ENCODE measurements around the gene TTC39C. TPM values are rescaled to one million over a fixed set of nuclear protein-coding genes. Genes with fewer than 3 reads are reported as not detected.

The TTC39C gene
- total and polyA plus RNA-seq, 2 of the 8 experiments (the other 6 are each of a cell fraction or from before 2014, with no cell fraction given): 8.1 to 79.1 TPM

DNA sequence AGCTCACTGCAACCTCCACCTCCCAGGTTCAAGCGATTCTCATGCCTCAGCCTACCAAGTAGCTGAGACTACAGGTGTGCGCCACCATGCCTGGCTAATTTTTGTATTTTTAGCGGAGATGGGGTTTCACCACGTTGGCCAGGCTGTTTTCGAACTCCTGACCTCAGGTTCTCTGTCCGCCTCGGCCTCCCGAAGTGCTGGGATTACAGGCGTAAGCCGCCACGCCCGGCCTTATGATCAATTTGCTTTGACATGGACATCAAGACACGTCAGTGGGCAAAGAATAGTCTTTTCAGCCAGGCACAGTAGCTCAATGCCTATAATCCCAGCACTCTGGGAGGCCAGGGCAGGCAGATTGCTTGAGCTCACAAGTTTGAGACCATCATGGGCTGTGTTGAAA lies 76.3 kb downstream of the TTC39C start:
- no peaks in the 10 kb centered on the region for H3K4me1 ChIP-seq (replicated peaks in 1 of 4; ENCODE audit: control insufficient read depth in 3 of 4, insufficient read depth in 4 of 4, low read length in 3 of 4)
- H3K79me1 ChIP-seq (ENCODE audit: low read depth, low read length): 0 out of 2 replicates have a peak, but pooled peaks cover 3% of the 10 kb centered on the region
- DNase-seq (ENCODE audit: low read depth in 1 of 2, low spot score in 2 of 2) (no peak), FAIRE-seq (no peak)
- H3K4me2 ChIP-seq (ENCODE audit: insufficient read depth in 1 of 2, low read depth in 2 of 2, low read length in 2 of 2): no peak overlapping the region
- H2BK15ac ChIP-seq (ENCODE audit: low read length): no peak overlapping the region
- H3K79me2 ChIP-seq (ENCODE audit: control insufficient read depth in 1 of 2, insufficient read depth in 2 of 2, low read length in 2 of 2): no peaks in the 10 kb centered on the region
- no peak overlapping the region for H3K23ac ChIP-seq (ENCODE audit: insufficient read length)
- H3K9ac ChIP-seq (replicated peaks in 1 of 4; ENCODE audit: extremely low read depth in 1 of 4, low read depth in 3 of 4, low read length in 3 of 4): no peak overlapping the region
- CTCF ChIA-PET (ENCODE audit: partially characterized antibody): no interaction called here
- H4K5ac ChIP-seq (ENCODE audit: insufficient read length, low read depth, low read length): no peak overlapping the region
- no peak overlapping the region for H2AK5ac ChIP-seq (ENCODE audit: low read depth, low read length)
- H3K4me3 ChIP-seq (ENCODE audit: extremely low read depth in 1 of 4, insufficient read depth in 2 of 4, low read depth in 3 of 4, low read length in 4 of 4): no peak overlapping the region
- POLR2A ChIA-PET (ENCODE audit: partially characterized antibody): interaction anchor here (1.2 kb wide), 1 partner anchor 9 kb away, joined by 4 read pairs; no protein-coding TSS in a partner anchor
- no peak overlapping the region for H3K18ac ChIP-seq (ENCODE audit: extremely low read depth, low read length)
- H3K36me3 ChIP-seq (ENCODE audit: control insufficient read depth in 2 of 4, insufficient read depth in 4 of 4, low read length in 3 of 4): 0 out of 8 replicates have a peak, but pooled peaks cover 0 to 4% (median 0%) of the 10 kb centered on the region in 4 experiments
- no peak overlapping the region for H2BK20ac ChIP-seq (ENCODE audit: low read length)
- H3K9me3 ChIP-seq (ENCODE audit: insufficient read depth in 2 of 2, low read depth in 1 of 2, low read length in 1 of 2): no peaks in the 10 kb centered on the region
- no peak overlapping the region for H4K91ac ChIP-seq (replicated peaks; ENCODE audit: insufficient read length, low read length)
- no peaks in the 10 kb centered on the region for H3K27me3 ChIP-seq (replicated peaks in 1 of 4; ENCODE audit: control insufficient read depth in 3 of 4, extremely low read depth in 1 of 4, insufficient read depth in 3 of 4, low read length in 3 of 4)
- H2BK120ac ChIP-seq (replicated peaks; ENCODE audit: low read depth, low read length): no peak overlapping the region
- H3K4ac ChIP-seq (replicated peaks; ENCODE audit: insufficient read length, low read depth, low read length): no peak overlapping the region
- no peak overlapping the region for H3K14ac ChIP-seq (ENCODE audit: insufficient read length)
- 95% methylated on average over 13 of the region's 13 CpGs; no CpG with 5 or more reads in 1 of the 2 experiments for WGBS, 2 experiments (ENCODE audit: extremely low coverage in 1 of 2, insufficient coverage in 1 of 2, insufficient read length in 1 of 2, insufficient replicate concordance in 2 of 2, low coverage in 1 of 2, low lambda C conversion rate in 2 of 2, missing lambda C conversion rate in 1 of 2)
- no peak overlapping the region for H4K8ac ChIP-seq (ENCODE audit: extremely low read depth, insufficient read depth, low read length)
- no peak overlapping the region for H2BK12ac ChIP-seq (ENCODE audit: low read depth, low read length)
- no peaks in the 10 kb centered on the region for H3K23me2 ChIP-seq (ENCODE audit: low read depth, low read length)
- no peak overlapping the region for H2BK5ac ChIP-seq (ENCODE audit: low read depth, low read length)
- no peak overlapping the region for H2AFZ ChIP-seq (ENCODE audit: low read length)
- peaks cover 0 to 4% of the 10 kb centered on the region in 2 experiments for H4K20me1 ChIP-seq (replicated peaks in 1 of 2; ENCODE audit: control insufficient read depth in 1 of 2, insufficient read depth in 2 of 2, low read length in 2 of 2)
- no peak overlapping the region for H3K56ac ChIP-seq (replicated peaks; ENCODE audit: insufficient read length, low read depth, low read length)
- no peak overlapping the region for H3K27ac ChIP-seq (ENCODE audit: low read depth, low read length)
- TF ChIP-seq FOSL1 (IDR thresholded peaks at IDR 0.05; ENCODE audit: insufficient read depth, low read depth, low read length) (no peak), SAP30 (IDR thresholded peaks at IDR 0.05; ENCODE audit: insufficient read depth, insufficient replicate concordance, low read length) (no peak), RNF2 (IDR thresholded peaks at IDR 0.05; ENCODE audit: borderline replicate concordance, low read depth, low read length, missing control alignments, poor library complexity, severe bottlenecking) (no peak), MAFK (IDR thresholded peaks at IDR 0.05; ENCODE audit: low read depth, low read length) (no peak)

All from H1 (cell line).